A549 (cell line): Measurements from ENCODE around the gene YOD1.

Experiments used
- BCL3 ChIP-seq: fragments of >200 bp; sonication (Bioruptor Twin); formaldehyde crosslinking; IDR thresholded peaks from 3 replicates; pipeline ENCODE4 v1.6.1; 2016
- BHLHE40 ChIP-seq: IDR thresholded peaks from 2 replicates; pipeline ENCODE4 v1.6.1; 2012; ENCODE audit warnings: low read depth, low read length, inconsistent platforms
- CTCF ChIP-seq: fragments of >200 bp; sonication (Bioruptor Twin); formaldehyde crosslinking; IDR thresholded peaks from 3 replicates; pipeline ENCODE4 v1.5.1; 2016
- NR3C1 ChIP-seq: fragments of >200 bp; sonication (Bioruptor Twin); formaldehyde crosslinking; IDR thresholded peaks from 3 replicates; pipeline ENCODE4 v1.6.1; 2017
- POLR2A ChIP-seq: IDR thresholded peaks from 2 replicates; pipeline ENCODE4 v1.6.1; 2012; ENCODE audit warnings: mild to moderate bottlenecking, low read length
- RARB ChIP-seq: fragments of 250-450 bp; sonication (Bioruptor Pico); IDR thresholded peaks from 2 replicates; pipeline ENCODE4 v1.8.0; 2021; ENCODE audit warnings: mild to moderate bottlenecking, moderate library complexity
- TP53 ChIP-seq: fragments of 250-450 bp; sonication (Bioruptor Pico); IDR thresholded peaks from 2 replicates; pipeline ENCODE4 v1.5.0; 2021; ENCODE audit warnings: mild to moderate bottlenecking, moderate library complexity

GRCh38 chr1:207031016-207031415 lies 20.0 kb downstream of the YOD1 start:
- TF ChIP-seq CTCF = no peak
- TF ChIP-seq BCL3 = no peak
- TF ChIP-seq RARB (CRISPR knock-in tag) = no peak
- TF ChIP-seq TP53 (CRISPR knock-in tag) = no peak
- TF ChIP-seq POLR2A = no peak
- no peak for TF ChIP-seq NR3C1
- no peak for TF ChIP-seq BHLHE40
